ENCODE results near the gene UBE2F. TPM values are rescaled to one million over a fixed set of nuclear protein-coding genes. Genes with fewer than 3 reads are reported as not detected.

The UBE2F gene
- polyA plus RNA-seq, 1 of the 3 experiments (the other 2 are of a cell fraction): 56.9 TPM

GRCh38 chr2:238027058-238027457 is 60.2 kb downstream of the UBE2F start:
- ChIA-PET POLR2A (no interaction called here), CTCF (interaction anchor here (2.6 kb wide), 1 partner anchor 169 kb away, joined by 8 read pairs; no protein-coding TSS in a partner anchor)
- H3K9me2 ChIP-seq: no peaks in the 10 kb centered on the region
- H4K20me1 ChIP-seq (ENCODE audit: insufficient read depth): no peaks in the 10 kb centered on the region
- H3K9ac ChIP-seq: no peak overlapping the region
- WGBS (ENCODE audit: low lambda C conversion rate): 71% methylated on average over 4 of the region's 4 CpGs
- H3F3A ChIP-seq (replicated peaks; ENCODE audit: insufficient read depth): no peaks in the 10 kb centered on the region
- H3K4me2 ChIP-seq: no peak overlapping the region
- no peak for DNase-seq
- H3K4me3 ChIP-seq (ENCODE audit: low read depth in 2 of 2, low read length in 1 of 2): no peak overlapping the region
- no peaks in the 10 kb centered on the region for H3K9me3 ChIP-seq
- H3K36me3 ChIP-seq (replicated peaks in 1 of 2; ENCODE audit: control insufficient read depth in 1 of 2, insufficient read depth in 2 of 2, low read length in 1 of 2): peaks cover 15 to 42% of the 10 kb centered on the region in 2 experiments
- H3K79me2 ChIP-seq (ENCODE audit: insufficient read depth): peaks cover 9% of the 10 kb centered on the region; the same call in 1 of the 2 replicates
- no peak overlapping the region for H2AFZ ChIP-seq (ENCODE audit: low read depth)
- TF ChIP-seq FOXJ3 (CRISPR knock-in tag; IDR thresholded peaks at IDR 0.05): no peak
- TF ChIP-seq FOSL2 (IDR thresholded peaks at IDR 0.05; ENCODE audit: borderline replicate concordance, low read depth): no peak
- no peak for TF ChIP-seq JUND (IDR thresholded peaks at IDR 0.05)
- H3K27me3 ChIP-seq (ENCODE audit: insufficient read depth): no peaks in the 10 kb centered on the region
- no peak overlapping the region for H3K27ac ChIP-seq (ENCODE audit: low read depth in 2 of 2, low read length in 1 of 2)
- no peaks in the 10 kb centered on the region; a peak in 1 of 4 replicates for H3K4me1 ChIP-seq (ENCODE audit: control insufficient read depth in 1 of 2, insufficient read depth in 2 of 2, low read depth in 1 of 2, low read length in 1 of 2)

GRCh38 chr2:238027591-238028415 is 61.0 kb downstream of the UBE2F start:
- no peak overlapping the region for H3K4me3 ChIP-seq (ENCODE audit: low read depth in 2 of 2, low read length in 1 of 2)
- H3K9me3 ChIP-seq: no peaks in the 10 kb centered on the region
- H3K4me1 ChIP-seq (ENCODE audit: control insufficient read depth in 1 of 2, insufficient read depth in 2 of 2, low read depth in 1 of 2, low read length in 1 of 2): no peaks in the 10 kb centered on the region; a peak in 1 of 4 replicates
- POLR2A ChIA-PET: no interaction called here
- no peak overlapping the region for H2AFZ ChIP-seq (ENCODE audit: low read depth)
- no peaks in the 10 kb centered on the region for H3K9me2 ChIP-seq
- no peak for DNase-seq
- TF ChIP-seq USF2 (IDR thresholded peaks at IDR 0.05; ENCODE audit: borderline replicate concordance, low read depth, low read length) (no peak), CHD2 (IDR thresholded peaks at IDR 0.05; ENCODE audit: low read length, partially characterized antibody) (no peak)
- no peak overlapping the region for H3K27ac ChIP-seq (ENCODE audit: low read depth in 2 of 2, low read length in 1 of 2)
- H3K4me2 ChIP-seq: no peak overlapping the region
- H3K27me3 ChIP-seq (ENCODE audit: insufficient read depth): no peaks in the 10 kb centered on the region
- H3K36me3 ChIP-seq (replicated peaks in 1 of 2; ENCODE audit: control insufficient read depth in 1 of 2, insufficient read depth in 2 of 2, low read length in 1 of 2): peaks cover 15 to 43% of the 10 kb centered on the region in 2 experiments
- 98% methylated on average over 9 of the region's 9 CpGs for WGBS (ENCODE audit: low lambda C conversion rate)
- no peak overlapping the region for H3K9ac ChIP-seq
- no peaks in the 10 kb centered on the region for H4K20me1 ChIP-seq (ENCODE audit: insufficient read depth)
- no peaks in the 10 kb centered on the region for H3F3A ChIP-seq (replicated peaks; ENCODE audit: insufficient read depth)
- peaks cover 3% of the 10 kb centered on the region; the same call in 1 of the 2 replicates for H3K79me2 ChIP-seq (ENCODE audit: insufficient read depth)
- CTCF ChIA-PET: interaction anchor here (0.8 to 2.6 kb wide), 3 partner anchors 9 to 169 kb away, joined by 3 to 8 read pairs (median 3); no protein-coding TSS in a partner anchor

GRCh38 chr2:238029853-238030252 is 63.0 kb downstream of the UBE2F start:
- DNase-seq: no peak
- no peak overlapping the region for H2AFZ ChIP-seq (ENCODE audit: low read depth)
- TF ChIP-seq RXRA (IDR thresholded peaks at IDR 0.05; ENCODE audit: borderline replicate concordance, low read depth) (no peak), REST (IDR thresholded peaks at IDR 0.05; ENCODE audit: low read depth, low read length) (no peak), FOXJ3 (CRISPR knock-in tag; IDR thresholded peaks at IDR 0.05) (no peak), JUND (IDR thresholded peaks at IDR 0.05) (no peak), FOXM1 (IDR thresholded peaks at IDR 0.05; ENCODE audit: low read depth) (no peak)
- H3F3A ChIP-seq (replicated peaks; ENCODE audit: insufficient read depth): no peaks in the 10 kb centered on the region
- H3K9me2 ChIP-seq: no peaks in the 10 kb centered on the region
- no peak overlapping the region for H3K9ac ChIP-seq
- H3K9me3 ChIP-seq: no peaks in the 10 kb centered on the region
- H4K20me1 ChIP-seq (ENCODE audit: insufficient read depth): no peaks in the 10 kb centered on the region
- no peaks in the 10 kb centered on the region for H3K79me2 ChIP-seq (ENCODE audit: insufficient read depth)
- ChIA-PET CTCF (interaction anchor here (2.6 kb wide), 1 partner anchor 172 kb away, joined by 8 read pairs; no protein-coding TSS in a partner anchor), POLR2A (no interaction called here)
- no peak overlapping the region for H3K27ac ChIP-seq (ENCODE audit: low read depth in 2 of 2, low read length in 1 of 2)
- no peaks in the 10 kb centered on the region for H3K27me3 ChIP-seq (ENCODE audit: insufficient read depth)
- no peak overlapping the region for H3K4me2 ChIP-seq
- H3K36me3 ChIP-seq (replicated peaks in 1 of 2; ENCODE audit: control insufficient read depth in 1 of 2, insufficient read depth in 2 of 2, low read length in 1 of 2): peaks cover 18 to 44% of the 10 kb centered on the region in 2 experiments
- no peaks in the 10 kb centered on the region; a peak in 1 of 4 replicates for H3K4me1 ChIP-seq (ENCODE audit: control insufficient read depth in 1 of 2, insufficient read depth in 2 of 2, low read depth in 1 of 2, low read length in 1 of 2)
- no peak overlapping the region for H3K4me3 ChIP-seq (ENCODE audit: low read depth in 2 of 2, low read length in 1 of 2)
- WGBS (ENCODE audit: low lambda C conversion rate): 95% methylated on average over 3 of the region's 3 CpGs
